Hepatocyte (in vitro differentiated cells): ENCODE measurements around the gene FREM3.

Experiments used
- CTCF ChIP-seq: fragments of 200-600 bp; sonication (generic); IDR thresholded peaks from 2 replicates; pipeline ENCODE4 v1.5.1; 2016; ENCODE audit warnings: antibody characterized with exemption, mild to moderate bottlenecking; ENCODE audit not compliant: poor library complexity
- EZH2 ChIP-seq: fragments of 200-600 bp; sonication (generic); IDR thresholded peaks from 2 replicates; pipeline ENCODE4 v1.6.1; 2016; ENCODE audit warnings: antibody characterized with exemption, mild to moderate bottlenecking, borderline replicate concordance
- EZH2phosphoT487 ChIP-seq: fragments of 200-600 bp; sonication (generic); IDR thresholded peaks from one replicate; pipeline ENCODE4 v1.6.1; 2018; ENCODE audit warnings: antibody characterized with exemption, mild to moderate bottlenecking, low read depth, moderate library complexity; ENCODE audit not compliant: unreplicated experiment, severe bottlenecking

DNA sequence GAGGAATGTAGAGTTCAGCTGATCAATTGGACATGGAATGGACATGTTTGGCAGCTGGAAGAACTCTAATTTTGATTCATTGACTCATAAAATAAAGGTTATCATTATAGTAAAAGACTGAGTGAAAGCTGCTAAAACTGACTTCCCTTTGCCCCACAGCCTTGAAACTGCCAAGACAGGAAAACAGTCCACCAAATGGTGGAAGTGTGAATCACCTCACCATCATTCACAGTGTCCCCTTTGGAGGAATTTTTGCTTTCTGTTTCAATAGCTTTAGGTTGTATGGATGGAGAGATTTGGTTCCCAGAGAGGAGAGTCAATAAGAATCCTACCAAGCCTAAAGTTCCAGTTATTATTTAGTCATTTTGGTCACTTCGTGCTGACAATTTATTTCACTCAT, 20.8 kb upstream of the FREM3 start:
- TF ChIP-seq CTCF (no peak), EZH2 (no peak), EZH2phosphoT487 (no peak)
